Measurements from ENCODE around the gene TRIM72.

GRCh38 chr16:31268033-31268365 lies 54.1 kb downstream of the TRIM72 start:
- no peak for TF ChIP-seq CTCF (conservative IDR thresholded peaks at IDR 0.05; ENCODE audit: low read length)
- no peak for TF ChIP-seq EZH2phosphoT487 (IDR thresholded peaks at IDR 0.05; ENCODE audit: borderline replicate concordance)
